Prostate gland (tissue), 2 donors: ENCODE data around the gene UPK1A.

Experiments
- CTCF ChIP-seq, 4 experiments: fragments of 200-600 bp in 2 of 4; fragments of 450-650 bp in 2 of 4; sonication (generic) in 2 of 4; IDR thresholded peaks; 1 replicate in 3 of 4; 2 replicates in 1 of 4; pipeline ENCODE4 v1.5.1; 2016 to 2019; ENCODE audit warnings: antibody characterized with exemption in 4 of 4, mild to moderate bottlenecking in 2 of 4, moderate library complexity in 2 of 4
- POLR2A ChIP-seq: fragments of 450-650 bp; IDR thresholded peaks from one replicate; pipeline ENCODE4 v1.6.1; 2016; ENCODE audit warnings: antibody characterized with exemption, mild to moderate bottlenecking

- TF ChIP-seq POLR2A: no peak
- no peak for TF ChIP-seq CTCF (IDR thresholded peaks at IDR 0.05)
Measured at GRCh38 chr19:35661995-35662340, 4.3 kb upstream of the UPK1A start.
